ENCODE data around the gene RAB36.

- no peak for TF ChIP-seq CTCF (IDR thresholded peaks at IDR 0.05)
- no peak for TF ChIP-seq POLR2A (IDR thresholded peaks at IDR 0.05)
Observed at GRCh38 chr22:23109441-23109978, 35.8 kb upstream of the RAB36 start.
